Ascending aorta (tissue), 2 donors: ENCODE results near the gene HDDC2. TPM values are rescaled to one million over a fixed set of nuclear protein-coding genes. Genes with fewer than 3 reads are reported as not detected.

Experiments
- DNase-seq, 2 donors: peaks; one replicate each; pipeline ENCODE4 v3.0.0-alpha.2; 2019; ENCODE audit warnings: low spot score in 2 of 2
- H3K27ac ChIP-seq, 2 donors: fragments of 200-600 bp; sonication (generic); one replicate each; pipeline ENCODE4 v1.5.1; 2016 to 2017; ENCODE audit warnings: mild to moderate bottlenecking in 1 of 2
- H3K27me3 ChIP-seq: fragments of 200-600 bp; sonication (generic); one replicate; pipeline ENCODE4 v1.5.1; 2017
- H3K36me3 ChIP-seq, 2 donors: fragments of 200-600 bp; sonication (generic); one replicate each; pipeline ENCODE4 v1.5.1; 2016
- H3K4me1 ChIP-seq, 2 donors: fragments of 200-600 bp; sonication (generic); one replicate each; pipeline ENCODE4 v1.5.1; 2016 to 2017; ENCODE audit warnings: mild to moderate bottlenecking in 1 of 2
- H3K4me3 ChIP-seq, 2 donors: fragments of 200-600 bp; sonication (generic); one replicate each; pipeline ENCODE4 v1.5.1; 2016 to 2017; ENCODE audit warnings: mild to moderate bottlenecking in 1 of 2
- H3K9me3 ChIP-seq, 2 donors: fragments of 200-600 bp; sonication (generic); one replicate each; pipeline ENCODE4 v1.5.1; 2016
- intact Hi-C: fragments of 100-400 bp; cut with DNase I; formaldehyde crosslinking; loops from one replicate; pipeline ENCODE4 v1.15.1; 2023
- total RNA-seq: library from RNA; depleted of rRNA; stranded (reverse); fragments of >200 nt; gene quantifications from one replicate; pipeline ENCODE4 v1.1.0, GENCODE V29; 2016
- TF ChIP-seq, protein P1 (sequence below), 3 experiments: fragments of 200-600 bp in 2 of 3; fragments of 450-650 bp in 1 of 3; sonication (generic) in 2 of 3; IDR thresholded peaks; one replicate each; pipeline ENCODE4 v1.5.1; 2016 to 2019; ENCODE audit warnings: antibody characterized with exemption in 3 of 3, mild to moderate bottlenecking in 1 of 3, moderate library complexity in 1 of 3

Gene HDDC2
- total RNA-seq, 1 donor from 2014 or later = 2.4 TPM

GRCh38 chr6:125253881-125254280 lies 47.9 kb downstream of the HDDC2 start:
- TF ChIP-seq, protein P1, sequence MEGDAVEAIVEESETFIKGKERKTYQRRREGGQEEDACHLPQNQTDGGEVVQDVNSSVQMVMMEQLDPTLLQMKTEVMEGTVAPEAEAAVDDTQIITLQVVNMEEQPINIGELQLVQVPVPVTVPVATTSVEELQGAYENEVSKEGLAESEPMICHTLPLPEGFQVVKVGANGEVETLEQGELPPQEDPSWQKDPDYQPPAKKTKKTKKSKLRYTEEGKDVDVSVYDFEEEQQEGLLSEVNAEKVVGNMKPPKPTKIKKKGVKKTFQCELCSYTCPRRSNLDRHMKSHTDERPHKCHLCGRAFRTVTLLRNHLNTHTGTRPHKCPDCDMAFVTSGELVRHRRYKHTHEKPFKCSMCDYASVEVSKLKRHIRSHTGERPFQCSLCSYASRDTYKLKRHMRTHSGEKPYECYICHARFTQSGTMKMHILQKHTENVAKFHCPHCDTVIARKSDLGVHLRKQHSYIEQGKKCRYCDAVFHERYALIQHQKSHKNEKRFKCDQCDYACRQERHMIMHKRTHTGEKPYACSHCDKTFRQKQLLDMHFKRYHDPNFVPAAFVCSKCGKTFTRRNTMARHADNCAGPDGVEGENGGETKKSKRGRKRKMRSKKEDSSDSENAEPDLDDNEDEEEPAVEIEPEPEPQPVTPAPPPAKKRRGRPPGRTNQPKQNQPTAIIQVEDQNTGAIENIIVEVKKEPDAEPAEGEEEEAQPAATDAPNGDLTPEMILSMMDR (IDR thresholded peaks at IDR 0.05) = no peak
- no peak for DNase-seq
- Histone ChIP-seq H3K27ac (no peak overlapping the region), H3K9me3 (no peaks in the 10 kb centered on the region), H3K4me3 (no peak overlapping the region), H3K4me1 (peaks cover 4 to 7% of the 10 kb centered on the region in 2 donors), H3K27me3 (no peaks in the 10 kb centered on the region), H3K36me3 (no peaks in the 10 kb centered on the region)
- intact Hi-C loops = no loop called here

GRCh38 chr6:125252891-125253290 lies 48.9 kb downstream of the HDDC2 start:
- TF ChIP-seq, protein P1 (IDR thresholded peaks at IDR 0.05) = no peak
- H3K9me3 ChIP-seq = no peaks in the 10 kb centered on the region
- no peaks in the 10 kb centered on the region for H3K36me3 ChIP-seq
- no peak overlapping the region for H3K27ac ChIP-seq
- DNase-seq = no peak
- H3K4me1 ChIP-seq = peaks cover 4 to 7% of the 10 kb centered on the region in 2 donors
- H3K4me3 ChIP-seq = no peak overlapping the region
- H3K27me3 ChIP-seq = no peaks in the 10 kb centered on the region
- intact Hi-C loops = no loop called here

DNA sequence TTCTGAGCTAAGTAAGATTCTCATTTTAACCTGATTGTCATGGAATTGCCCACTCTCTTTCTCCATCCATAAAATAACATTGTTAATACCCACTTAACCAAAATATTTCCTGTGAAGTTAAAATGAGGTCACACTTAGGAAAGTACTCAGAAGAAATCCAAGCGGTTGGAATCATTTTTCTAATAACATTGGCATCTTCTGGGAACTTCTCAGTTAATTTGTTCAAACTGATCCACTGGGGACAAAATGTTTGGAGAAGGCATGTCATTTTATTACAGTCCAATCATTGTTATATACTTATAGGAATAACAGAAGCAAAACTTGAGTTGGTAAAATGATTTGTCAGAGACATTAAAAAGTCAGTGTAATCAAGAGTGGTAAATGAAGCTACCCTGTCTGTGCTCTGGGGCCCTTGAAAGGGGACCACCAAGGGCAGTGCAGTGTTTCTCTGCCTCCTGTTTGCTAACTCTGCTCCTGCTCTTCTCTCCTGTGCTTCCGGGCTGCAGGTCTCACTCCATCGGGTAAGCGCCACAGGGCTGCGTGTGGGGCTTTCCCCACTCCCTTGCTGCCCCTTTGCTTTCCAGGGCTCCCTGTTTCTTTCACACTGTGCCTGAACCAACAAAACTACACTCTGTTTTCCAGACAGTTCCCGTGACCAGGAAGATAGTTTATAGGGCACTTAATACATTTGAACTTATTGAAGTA lies 50.1 kb downstream of the HDDC2 start:
- TF ChIP-seq, protein P1 (IDR thresholded peaks at IDR 0.05) = no peak
- intact Hi-C loops = no loop called here
- no peak for DNase-seq
- Histone ChIP-seq H3K4me1 (peaks cover 4 to 7% of the 10 kb centered on the region in 2 donors), H3K36me3 (no peaks in the 10 kb centered on the region), H3K27me3 (no peaks in the 10 kb centered on the region), H3K4me3 (peak overlapping the region in 1 of 2 donors; percentile 27), H3K9me3 (no peaks in the 10 kb centered on the region), H3K27ac (peak overlapping the region in 1 of 2 donors; percentile 56)

GRCh38 chr6:125250511-125250910 lies 51.3 kb downstream of the HDDC2 start:
- Histone ChIP-seq H3K27me3 (no peaks in the 10 kb centered on the region), H3K36me3 (no peaks in the 10 kb centered on the region), H3K4me3 (no peak overlapping the region), H3K4me1 (peaks cover 4 to 7% of the 10 kb centered on the region in 2 donors), H3K27ac (no peak overlapping the region), H3K9me3 (no peaks in the 10 kb centered on the region)
- intact Hi-C loops = no loop called here
- TF ChIP-seq, protein P1 (IDR thresholded peaks at IDR 0.05) = no peak
- DNase-seq = no peak

- no peaks in the 10 kb centered on the region for H3K27me3 ChIP-seq
- intact Hi-C loops = no loop called here
- peaks cover 0 to 5% of the 10 kb centered on the region in 2 donors for H3K9me3 ChIP-seq
- H3K36me3 ChIP-seq = no peaks in the 10 kb centered on the region
- H3K27ac ChIP-seq = no peak overlapping the region
- H3K4me3 ChIP-seq = no peak overlapping the region
- TF ChIP-seq, protein P1 (IDR thresholded peaks at IDR 0.05) = no peak
- H3K4me1 ChIP-seq = peaks cover 4 to 5% of the 10 kb centered on the region in 2 donors
- no peak for DNase-seq
Observed at GRCh38 chr6:125248136-125248535, 53.6 kb downstream of the HDDC2 start.
